GM23248 (cell line): ENCODE results near the gene TTC13.

Experiments
- EZH2 ChIP-seq: fragments of 200-600 bp; sonication (generic); IDR thresholded peaks from 2 replicates; pipeline ENCODE4 v1.6.1; 2018; ENCODE audit warnings: antibody characterized with exemption, mild to moderate bottlenecking; ENCODE audit not compliant: insufficient read depth, poor library complexity, severe bottlenecking
- EZH2phosphoT487 ChIP-seq: fragments of 200-600 bp; sonication (generic); IDR thresholded peaks from 2 replicates; pipeline ENCODE4 v1.6.1; 2018; ENCODE audit warnings: antibody characterized with exemption, moderate library complexity, mild to moderate bottlenecking, low read depth; ENCODE audit not compliant: insufficient read depth

DNA sequence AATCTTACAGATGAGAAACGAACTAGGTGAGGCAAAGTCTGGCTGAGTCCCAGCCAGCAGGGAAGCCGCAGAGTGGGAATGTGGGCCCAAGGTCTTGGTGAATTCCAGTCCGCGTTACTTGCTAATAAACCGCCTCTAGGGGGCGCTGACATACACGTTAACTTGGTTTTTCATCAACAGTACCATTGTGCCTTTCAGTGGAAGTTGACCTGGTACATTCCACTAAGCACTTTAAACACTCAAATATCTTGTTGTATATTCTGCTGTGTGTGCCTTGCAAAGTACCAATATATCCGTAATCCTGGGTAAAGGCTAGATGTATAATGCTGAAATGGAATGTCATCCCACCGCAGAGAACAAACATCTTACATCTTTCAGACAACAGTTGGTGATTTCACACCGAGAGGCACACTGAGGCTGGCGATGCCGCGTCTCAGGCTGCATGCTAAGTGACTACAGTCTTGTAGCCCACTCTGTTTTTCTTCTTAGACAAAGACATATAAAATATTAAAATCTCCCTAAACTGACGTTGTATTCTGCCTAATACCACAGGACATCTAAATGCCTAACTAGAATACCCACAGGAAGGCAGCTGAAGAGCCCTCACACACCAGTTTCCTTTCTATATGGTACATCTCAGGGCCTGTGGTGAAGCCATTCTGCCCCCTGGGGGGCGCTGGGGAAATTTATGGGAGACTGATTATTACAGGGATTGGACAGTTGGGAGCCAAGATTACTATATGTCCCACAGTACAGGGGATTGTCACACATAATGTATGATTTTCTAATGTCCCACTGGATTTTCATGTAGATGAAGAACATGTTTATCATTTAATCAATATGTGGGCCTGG is 61.2 kb downstream of the TTC13 start:
- TF ChIP-seq EZH2 (no peak), EZH2phosphoT487 (no peak)
